GM18502 (cell line): Measurements from ENCODE around the gene PPP6C.
"Not testable (repeated sequence)": the region's sequence is repeated elsewhere in the genome, so short reads cannot be mapped to it uniquely, and the experiment has no call there.

Source experiments
- ATAC-seq: cut with Tn5 transposase; IDR thresholded peaks from one replicate; pipeline ENCODE4 v1.9.1; 2021; ENCODE audit warnings: mild to moderate bottlenecking; ENCODE audit not compliant: unreplicated experiment, poor library complexity

The PPP6C gene

DNA sequence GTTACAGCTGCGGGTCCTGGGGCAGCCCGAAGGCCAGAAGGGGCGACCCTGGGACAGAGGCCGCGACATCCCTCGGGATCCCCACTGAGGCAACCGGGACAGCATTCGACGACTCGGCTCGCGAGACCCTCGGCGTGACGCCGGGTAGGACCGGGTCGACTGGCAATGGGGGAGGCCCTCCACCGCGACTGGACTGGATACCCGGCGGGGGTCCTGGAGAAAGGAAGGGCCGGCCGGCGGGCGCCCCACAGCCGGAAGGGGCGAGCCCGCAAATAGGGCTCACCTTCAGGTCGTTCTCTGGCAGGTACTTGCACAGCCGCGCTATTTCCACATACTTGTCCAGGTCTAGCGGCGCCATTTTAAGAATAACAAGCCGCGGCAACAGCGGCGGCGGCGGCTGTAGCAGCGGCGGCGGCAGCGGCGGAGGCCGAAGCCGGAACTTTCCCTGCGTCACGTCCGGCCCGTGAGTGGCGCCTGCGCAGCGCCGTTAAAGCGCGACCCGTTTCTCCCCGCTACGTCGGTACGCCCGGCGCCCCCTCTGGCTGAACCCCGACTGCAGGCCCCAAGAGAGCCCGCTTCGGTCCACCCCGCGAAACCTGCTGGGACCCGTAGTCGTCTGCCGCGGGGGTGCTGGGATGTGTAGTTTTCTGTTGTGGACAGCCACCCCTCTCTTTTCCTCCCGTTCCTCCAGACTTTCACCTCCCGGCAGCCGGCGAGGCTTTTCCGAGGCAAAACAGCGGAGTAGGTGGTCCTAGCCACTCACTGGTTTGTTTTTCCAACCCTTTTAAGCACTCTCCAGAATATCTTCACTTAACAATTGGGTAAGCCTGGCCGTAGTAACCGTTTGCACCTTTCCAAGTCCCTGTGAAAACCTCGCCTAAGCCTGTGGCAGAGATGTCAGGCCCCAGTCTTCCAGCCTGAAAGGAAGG is at the start of gene PPP6C:
Gene PPP6C, minus strand, starts transcription at position 443 of the 929 bp plus-strand sequence. Its CDS starts 85 bp downstream, at position 358.
- peak; percentile 97 for ATAC-seq

DNA sequence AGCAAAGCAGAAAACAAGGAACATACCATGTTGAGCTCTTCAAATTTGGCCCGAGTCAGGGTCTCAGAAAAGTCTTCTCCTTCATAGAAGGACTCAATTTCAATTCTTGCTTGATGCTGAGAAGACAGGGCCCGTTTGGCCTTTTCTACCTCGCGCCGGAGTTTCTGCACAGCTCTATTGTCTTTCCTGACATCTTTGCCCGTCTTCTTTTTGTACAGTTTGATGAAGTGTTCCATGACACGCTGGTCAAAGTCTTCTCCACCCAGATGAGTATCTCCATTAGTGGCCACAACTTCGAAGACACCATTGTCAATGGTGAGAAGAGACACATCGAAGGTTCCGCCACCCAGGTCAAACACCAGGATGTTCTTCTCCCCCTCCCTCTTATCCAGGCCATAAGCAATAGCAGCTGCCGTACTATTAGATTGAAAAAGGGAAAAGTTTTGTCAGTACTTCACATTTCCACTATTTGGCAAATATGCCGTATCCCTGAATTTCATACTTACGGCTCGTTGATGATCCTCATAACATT is 49.4 kb upstream of the PPP6C start:
- no peak for ATAC-seq

DNA sequence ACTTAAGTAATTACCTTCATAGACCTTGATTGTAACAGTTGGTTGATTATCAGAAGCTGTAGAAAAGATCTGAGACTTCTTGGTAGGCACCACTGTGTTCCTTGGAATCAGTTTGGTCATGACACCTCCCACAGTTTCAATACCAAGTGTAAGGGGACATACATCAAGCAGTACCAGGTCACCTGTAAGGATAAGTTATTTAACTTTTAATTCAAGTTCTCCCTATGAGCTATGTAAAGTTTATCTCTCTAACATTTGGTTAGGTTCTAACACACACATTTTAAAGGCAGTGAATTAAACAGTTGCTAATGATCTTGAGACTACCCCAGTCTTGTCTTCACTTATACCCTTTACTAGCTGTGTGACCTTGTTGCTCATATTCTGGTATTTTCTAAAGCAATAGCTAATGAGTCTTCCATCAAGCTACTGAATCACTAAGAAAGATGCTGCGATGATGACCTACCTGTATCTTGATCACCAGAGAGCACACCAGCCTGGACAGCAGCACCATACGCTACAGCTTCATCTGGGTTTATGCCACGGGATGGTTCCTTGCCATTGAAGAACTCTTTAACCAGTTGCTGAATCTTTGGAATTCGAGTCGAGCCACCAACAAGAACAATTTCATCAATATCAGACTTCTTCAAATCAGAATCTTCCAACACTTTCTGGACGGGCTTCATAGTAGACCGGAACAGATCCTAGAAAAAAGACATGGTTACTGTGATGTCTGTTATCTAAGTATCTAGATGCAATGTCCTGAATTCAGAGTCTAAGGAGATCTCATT is 48.7 kb upstream of the PPP6C start:
- no peak for ATAC-seq

DNA sequence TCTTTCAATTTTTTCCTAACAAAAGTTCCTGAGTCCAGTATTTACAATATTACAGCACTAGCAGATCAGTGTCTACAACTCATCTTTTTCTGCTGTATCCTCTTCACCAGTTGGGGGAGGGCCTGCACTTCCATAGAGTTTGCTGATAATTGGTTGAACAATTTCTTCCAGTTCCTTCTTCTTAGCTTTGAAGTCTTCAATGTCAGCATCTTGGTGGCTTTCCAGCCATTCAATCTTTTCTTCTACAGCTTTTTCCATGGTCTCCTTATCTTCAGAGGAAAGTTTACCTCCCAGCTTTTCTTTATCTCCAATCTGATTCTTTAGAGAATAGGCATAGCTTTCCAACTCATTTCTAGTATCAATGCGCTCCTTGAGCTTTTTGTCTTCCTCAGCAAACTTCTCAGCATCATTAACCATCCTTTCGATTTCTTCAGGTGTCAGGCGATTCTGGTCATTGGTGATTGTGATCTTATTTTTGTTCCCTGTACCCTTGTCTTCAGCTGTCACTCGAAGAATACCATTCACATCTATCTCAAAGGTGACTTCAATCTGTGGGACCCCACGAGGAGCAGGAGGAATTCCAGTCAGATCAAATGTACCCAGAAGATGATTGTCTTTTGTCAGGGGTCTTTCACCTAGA is 47.0 kb upstream of the PPP6C start:
- not testable (repeated sequence) for ATAC-seq

DNA sequence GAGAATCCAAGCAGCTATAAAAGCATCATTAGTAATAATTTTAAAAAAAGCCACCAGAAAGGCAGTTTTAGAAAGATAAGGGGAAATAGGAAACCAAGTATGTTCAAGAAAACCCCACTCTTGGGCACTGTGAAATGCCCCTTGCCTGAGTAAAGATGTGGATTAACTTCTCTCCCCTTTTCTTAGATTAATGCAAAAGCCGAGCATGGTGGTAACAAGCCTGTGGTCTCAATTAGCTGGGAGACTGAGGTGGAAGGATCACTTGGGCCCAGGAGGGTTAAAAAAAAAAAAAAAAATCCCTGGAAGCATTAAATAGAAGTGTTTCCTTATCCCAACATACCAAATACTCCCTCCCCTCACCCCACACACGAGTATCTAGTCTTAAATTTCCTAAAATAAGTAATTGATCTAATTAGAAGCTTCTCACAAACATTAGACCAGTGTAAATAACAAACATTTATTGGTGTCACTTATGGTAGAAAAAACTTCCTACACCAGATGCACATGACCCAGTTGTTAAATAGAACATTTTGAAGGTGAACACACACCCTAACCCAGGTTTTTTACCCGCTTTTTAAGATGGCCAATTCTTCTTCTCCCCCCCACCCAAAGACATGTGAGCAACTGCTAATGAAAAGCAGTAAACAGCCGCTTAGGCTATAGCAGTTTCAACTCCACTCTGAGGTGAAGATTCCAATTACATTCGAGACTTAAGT is 46.4 kb upstream of the PPP6C start:
- no peak for ATAC-seq

DNA sequence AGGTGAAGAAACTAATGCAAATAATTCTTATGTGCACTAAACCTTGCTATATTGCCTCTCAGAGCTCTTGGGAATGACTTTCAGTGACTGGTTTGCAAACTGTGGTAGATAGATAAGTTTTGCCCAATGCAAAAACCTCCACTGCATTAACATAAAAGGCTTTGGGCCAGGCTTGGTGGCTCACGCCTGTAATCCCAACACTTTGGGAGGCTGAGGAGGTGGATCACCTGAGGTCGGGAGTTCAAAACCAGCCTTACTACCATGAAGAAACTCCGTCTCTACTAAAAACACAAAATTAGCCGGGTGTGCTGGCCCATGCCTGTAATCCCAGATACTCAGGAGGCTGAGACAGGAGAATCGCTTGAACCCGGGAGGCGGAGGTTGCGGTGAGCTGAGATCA is 44.5 kb upstream of the PPP6C start:
- not testable (repeated sequence) for ATAC-seq

DNA sequence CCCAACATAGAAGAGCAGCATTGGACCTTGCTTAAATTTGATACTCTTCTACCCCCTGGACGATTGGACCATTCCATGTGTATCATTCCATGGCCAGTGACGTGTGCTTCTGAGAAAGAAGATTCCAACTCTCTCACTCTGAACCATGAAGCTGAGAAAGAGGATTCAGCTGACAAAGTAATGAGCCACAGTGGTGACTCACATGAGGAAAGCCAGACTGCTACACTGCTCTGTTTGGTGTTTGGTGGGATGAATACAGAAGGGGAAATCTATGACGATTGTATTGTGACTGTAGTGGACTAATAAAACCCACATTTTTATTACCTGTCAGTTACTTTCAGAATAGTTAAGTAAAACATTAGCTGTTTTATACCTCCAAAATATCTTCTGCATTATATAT is 44.1 kb upstream of the PPP6C start:
- ATAC-seq: no peak

DNA sequence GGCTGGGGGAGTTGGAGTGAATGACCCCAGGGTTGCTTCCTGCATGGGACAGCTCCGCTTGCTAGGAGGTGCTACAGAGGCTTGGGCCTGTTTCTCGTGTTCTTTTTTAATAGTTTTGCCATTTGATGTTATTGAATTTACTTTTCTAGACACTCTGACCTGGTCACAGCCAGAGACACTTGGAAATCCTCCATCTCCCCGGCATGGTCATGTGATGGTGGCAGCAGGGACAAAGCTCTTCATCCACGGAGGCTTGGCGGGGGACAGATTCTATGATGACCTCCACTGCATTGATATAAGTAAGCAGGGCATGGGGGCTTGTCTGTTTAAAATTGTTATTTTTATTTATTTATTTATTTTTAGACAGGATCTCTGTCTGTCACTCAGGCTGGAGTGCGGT is 38.2 kb upstream of the PPP6C start:
- no peak for ATAC-seq

DNA sequence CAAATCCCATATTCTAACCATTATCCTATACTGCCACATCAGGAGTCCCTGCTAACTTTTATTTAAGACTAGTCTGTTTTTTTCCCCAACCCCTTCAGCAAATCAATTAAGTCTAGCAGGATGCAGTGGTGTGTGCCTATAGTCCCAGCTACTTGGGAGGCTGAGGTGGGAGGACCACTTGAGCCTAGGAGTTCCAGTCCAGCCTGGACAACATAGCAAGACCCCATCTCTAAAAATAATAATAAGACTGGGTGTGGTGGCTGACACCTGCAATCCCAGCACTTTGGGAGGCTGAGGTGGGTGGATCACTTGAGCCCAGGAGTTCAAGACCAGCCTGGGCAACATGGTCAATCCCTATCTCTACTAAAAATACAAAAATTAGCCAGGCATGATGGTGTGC is 35.3 kb upstream of the PPP6C start:
- not testable (repeated sequence) for ATAC-seq

DNA sequence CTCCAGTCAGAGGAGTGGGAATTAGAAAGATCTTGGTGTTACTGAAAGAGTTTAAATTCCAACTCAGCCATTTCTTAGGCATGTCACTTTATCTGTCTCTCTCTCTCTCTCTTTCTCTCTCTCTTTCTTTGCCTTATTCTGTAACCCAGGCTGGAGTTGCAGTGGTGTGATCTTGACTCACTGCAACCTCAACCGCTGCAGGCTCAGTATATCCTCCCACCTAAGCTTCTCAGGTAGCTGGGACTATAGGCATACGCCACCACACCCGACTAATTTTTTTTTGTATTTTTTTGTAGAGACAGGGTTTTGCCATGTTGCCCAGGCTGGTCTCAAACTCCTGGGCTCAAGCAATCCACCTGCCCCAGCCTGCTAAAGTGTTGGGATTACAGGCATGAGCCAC is 29.0 kb upstream of the PPP6C start:
- ATAC-seq: no peak

DNA sequence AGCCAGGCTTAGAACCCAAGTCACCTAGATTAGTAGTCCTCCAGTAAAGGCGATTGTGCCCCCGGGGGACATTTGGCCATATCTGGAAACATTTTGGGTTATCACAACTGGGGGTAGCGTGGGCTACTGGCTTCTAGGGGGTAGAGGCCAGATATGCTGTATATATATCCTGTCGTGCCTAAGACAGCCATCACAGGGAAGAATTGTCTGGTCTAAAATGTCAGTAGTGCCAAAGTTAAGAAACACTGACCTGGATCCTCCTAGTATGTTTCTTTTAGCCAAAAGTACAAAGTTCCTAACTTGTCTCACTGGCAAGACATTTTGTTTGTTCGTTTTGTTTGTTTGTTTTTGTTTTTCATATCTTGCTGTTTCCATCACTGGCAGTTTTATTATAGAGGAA is 24.6 kb upstream of the PPP6C start:
- ATAC-seq: no peak

DNA sequence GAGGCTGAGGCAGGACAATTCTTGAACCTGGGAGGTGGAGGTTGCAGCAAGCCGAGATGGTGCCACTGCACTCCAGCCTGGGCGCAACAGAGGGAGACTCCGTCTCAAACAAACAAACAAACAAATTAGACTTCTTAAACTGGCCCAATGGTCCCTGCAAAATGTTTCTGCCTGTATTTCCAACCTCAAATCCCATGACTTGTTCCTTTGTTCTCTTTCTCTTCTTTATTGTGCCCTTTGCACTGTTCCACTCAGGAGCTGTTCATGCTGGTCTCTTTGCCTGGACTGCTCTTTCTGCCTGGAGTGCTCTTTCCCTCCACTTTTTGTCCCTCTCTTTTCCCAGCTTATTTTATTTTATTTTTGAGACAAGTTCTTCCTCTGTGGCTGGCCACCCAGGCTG is 14.9 kb upstream of the PPP6C start:
- no peak for ATAC-seq

DNA sequence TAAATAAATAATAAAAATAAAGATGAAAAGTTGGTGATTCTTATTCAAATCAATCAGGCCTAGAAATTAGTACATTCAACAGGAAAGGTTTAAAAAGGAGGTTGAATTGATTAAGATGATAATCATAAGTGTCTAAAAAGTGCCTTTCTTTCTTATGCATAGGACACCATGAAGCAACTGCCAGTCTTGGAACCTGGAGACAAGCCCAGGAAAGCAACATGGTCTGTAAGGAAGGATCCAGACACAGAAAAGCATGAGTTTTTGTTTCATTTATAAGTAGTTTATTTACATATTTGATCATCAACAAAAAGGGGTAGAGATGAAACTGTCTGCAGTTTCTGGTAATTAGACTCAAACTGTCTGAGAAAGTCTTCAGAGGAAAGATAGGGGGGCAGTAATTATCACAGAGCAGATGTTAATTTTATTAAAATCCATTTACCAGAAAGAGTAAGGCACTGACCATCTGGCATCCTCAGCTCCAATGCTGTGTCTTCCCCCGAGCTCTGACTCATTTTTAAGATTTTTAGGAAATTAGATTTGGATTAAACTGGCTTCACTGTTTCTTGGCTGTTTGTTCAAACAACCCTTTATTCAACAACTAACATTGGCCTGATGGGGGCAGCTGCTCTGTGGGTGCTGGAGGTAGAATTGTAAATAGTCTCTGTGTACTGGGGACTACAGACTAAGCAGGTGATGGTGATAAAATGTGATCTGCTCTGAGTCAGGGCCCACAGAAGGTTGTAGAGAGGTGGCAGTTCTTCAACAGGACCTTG is 13.4 kb upstream of the PPP6C start:
- ATAC-seq: no peak

DNA sequence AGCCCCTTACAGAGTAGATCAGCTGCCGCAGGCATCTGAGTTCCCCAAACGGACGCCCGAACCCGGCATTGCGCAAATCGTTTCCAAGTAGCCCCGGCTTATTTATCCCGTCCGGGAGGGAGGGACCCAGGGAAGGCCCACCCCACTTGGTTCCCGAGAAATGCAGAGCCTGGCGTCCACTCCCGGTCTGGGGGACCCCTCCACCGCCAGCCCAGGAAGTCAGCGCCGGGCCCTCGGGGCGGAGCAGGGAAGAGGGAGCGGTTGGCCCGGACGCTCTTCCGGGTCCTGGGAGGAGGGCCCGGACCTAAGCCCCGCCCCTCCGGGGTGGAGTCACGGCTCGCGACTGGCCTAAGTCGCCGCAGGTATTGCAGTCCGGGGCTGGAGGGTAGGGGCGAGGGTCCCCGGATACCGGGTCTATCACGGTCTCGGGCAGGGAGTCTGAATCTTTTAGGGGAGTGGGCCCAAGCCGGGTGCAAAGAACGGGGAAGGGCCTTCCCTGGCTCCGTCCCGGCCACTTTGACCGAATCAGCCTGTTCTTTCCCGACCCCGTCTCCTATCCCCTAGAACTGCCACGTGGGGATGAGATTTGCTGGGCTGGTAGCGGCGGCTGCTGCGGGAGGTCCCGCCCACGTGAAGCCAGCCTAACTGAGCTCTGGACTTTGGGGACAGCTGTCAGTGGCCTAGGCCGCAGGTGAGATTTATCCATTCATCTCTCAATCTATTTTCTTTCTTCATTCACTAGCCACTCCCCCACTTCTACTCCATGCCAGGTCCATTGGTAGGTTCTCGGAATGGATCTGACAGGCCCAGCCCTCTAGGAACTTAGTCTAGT is 10.8 kb upstream of the PPP6C start, which contains the start of gene RABEPK:
Gene RABEPK, plus strand, starts transcription at position 327 of the 832 bp plus-strand sequence. CDS start 2,472 bp downstream, outside the sequence.
- ATAC-seq: peak; percentile 99

DNA sequence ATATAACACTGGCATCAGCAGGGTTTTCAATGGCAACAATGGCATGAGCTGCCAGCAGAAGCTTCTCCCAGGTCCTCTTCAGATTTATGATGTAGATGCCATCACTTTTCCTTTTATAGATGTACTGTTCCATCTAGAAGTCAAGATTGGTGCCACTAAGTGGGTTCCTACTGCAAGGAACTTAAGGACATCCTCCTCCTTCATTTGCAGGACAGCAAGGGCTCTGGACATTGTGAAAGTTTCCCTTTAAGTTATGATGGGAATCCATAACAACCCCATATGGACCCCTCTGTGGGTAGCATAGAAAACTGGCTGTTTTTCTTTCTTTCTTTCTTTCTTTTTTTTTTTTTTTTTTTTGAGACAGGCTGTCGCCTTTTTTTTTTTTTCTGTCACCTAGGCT is 6.0 kb upstream of the PPP6C start:
- ATAC-seq: not testable (repeated sequence)

DNA sequence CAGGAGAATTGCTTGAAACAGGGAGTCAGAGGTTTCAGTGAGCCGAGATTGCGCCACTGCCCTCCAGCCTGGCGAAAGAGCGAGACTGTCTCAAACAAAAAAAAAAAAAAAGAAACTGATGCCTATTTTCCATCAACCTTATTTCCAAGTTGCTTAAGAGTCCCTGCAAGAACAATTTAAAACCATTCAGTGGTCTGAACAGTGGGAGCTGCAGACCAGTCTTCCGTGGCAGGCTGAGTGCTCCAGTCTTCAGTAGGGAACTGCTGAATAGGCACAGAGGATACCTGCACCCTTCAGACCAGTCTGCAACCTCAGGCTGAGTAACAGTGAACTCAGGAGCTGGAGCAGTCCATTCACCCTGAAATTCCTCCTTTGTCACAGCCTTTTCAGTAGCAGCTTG is 4.9 kb upstream of the PPP6C start:
- ATAC-seq: not testable (repeated sequence)

DNA sequence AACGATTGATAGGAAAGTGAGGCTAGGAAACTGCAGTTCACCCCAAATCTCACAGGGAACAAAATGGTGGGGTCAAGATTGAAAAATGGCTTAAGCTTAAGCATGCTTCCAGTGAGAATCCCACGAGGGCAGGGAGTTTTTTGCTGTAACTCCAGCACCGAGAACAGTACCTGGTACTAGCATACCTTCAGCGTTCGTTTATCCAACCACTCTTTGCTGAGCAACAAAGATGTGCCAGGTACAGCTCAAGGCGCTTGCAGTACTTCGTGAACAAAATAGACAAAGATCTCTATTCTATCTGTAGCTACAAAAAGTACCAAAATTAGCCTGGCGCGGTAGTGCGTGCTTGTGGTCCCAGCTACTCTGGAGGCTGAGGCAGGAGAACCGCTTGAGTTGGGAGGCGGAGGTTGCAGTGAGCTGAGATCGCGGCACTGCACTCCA is 778 bp upstream of the PPP6C start:
- no peak for ATAC-seq

DNA sequence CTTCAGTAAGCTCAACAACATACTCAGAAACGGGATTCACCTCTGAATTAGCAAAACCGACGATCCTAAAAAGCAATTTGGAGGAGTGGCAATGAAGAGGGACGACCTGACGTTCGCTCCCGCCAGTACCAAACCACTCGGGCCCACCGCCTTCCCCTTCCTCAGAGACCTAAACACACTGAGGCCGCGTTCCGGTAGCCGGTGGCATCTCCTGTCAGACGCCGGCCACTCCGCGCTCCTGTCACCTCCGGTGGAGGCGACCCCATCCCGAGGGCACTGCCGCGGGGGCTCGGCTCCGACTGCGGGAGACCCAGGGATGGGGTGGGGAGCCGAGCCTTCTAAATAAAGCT is 617 bp downstream of the PPP6C start:
- ATAC-seq: peak; percentile 26
